ENCODE data around the gene NOC4L.

Gene NOC4L

GRCh38 chr12:132137483-132138125 lies 6.7 kb upstream of the NOC4L start:
- TF ChIP-seq CTCF (conservative IDR thresholded peaks at IDR 0.05) (no peak), ZFX (IDR thresholded peaks at IDR 0.05) (no peak)
- H3K27ac ChIP-seq: no peak overlapping the region

GRCh38 chr12:132138941-132139871 lies 5.1 kb upstream of the NOC4L start:
- H3K27ac ChIP-seq: no peak overlapping the region
- TF ChIP-seq CTCF (conservative IDR thresholded peaks at IDR 0.05) (no peak), ZFX (IDR thresholded peaks at IDR 0.05) (no peak)

- no peak for TF ChIP-seq CTCF (conservative IDR thresholded peaks at IDR 0.05)
- TF ChIP-seq ZFX (IDR thresholded peaks at IDR 0.05): no peak
Observed at GRCh38 chr12:132139912-132140311, 4.3 kb upstream of the NOC4L start.

GRCh38 chr12:132140501-132140900 lies 3.8 kb upstream of the NOC4L start:
- H3K27ac ChIP-seq: no peak overlapping the region
- TF ChIP-seq ZFX (IDR thresholded peaks at IDR 0.05) (no peak), CTCF (conservative IDR thresholded peaks at IDR 0.05) (no peak)

More at GRCh38 chr12:132139912-132140311, 4.3 kb upstream of the NOC4L start:
- H3K27ac ChIP-seq: no peak overlapping the region

- TF ChIP-seq CTCF (conservative IDR thresholded peaks at IDR 0.05): no peak
- no peak for TF ChIP-seq ZFX (IDR thresholded peaks at IDR 0.05)
- H3K27ac ChIP-seq: no peak overlapping the region
Observed at GRCh38 chr12:132140918-132141841, 3.1 kb upstream of the NOC4L start.

GRCh38 chr12:132141976-132142678 lies 2.1 kb upstream of the NOC4L start:
- TF ChIP-seq ZFX (IDR thresholded peaks at IDR 0.05) (no peak), CTCF (conservative IDR thresholded peaks at IDR 0.05) (no peak)
- no peak overlapping the region for H3K27ac ChIP-seq
